ENCODE measurements around the gene UGT1A8.
"Not testable (repeated sequence)": the region's sequence is repeated elsewhere in the genome, so short reads cannot be mapped to it uniquely, and the experiment has no call there.

Gene UGT1A8

DNA sequence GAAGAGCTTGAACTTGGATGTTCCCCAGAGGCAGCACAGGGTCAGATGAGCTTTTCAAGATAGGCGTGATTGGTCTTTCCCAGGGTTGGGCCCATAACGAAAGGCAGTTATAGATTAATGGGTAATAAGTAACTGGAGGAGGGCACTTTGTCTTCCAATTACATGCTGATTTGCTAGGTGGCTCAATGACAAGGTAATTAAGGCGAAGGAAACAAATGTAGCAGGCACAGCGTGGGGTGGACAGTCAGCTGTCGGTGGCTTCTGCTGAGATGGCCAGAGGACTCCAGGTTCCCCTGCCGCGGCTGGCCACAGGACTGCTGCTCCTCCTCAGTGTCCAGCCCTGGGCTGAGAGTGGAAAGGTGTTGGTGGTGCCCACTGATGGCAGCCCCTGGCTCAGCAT lies 101.1 kb downstream of the UGT1A8 start, which contains the start of gene UGT1A4:
Gene UGT1A4 (plus strand): TSS at position 185 of the 400 bp plus-strand sequence. CDS start 85 bp downstream, at position 270.
- DNase-seq (ENCODE audit: low read depth), result no peak

DNA sequence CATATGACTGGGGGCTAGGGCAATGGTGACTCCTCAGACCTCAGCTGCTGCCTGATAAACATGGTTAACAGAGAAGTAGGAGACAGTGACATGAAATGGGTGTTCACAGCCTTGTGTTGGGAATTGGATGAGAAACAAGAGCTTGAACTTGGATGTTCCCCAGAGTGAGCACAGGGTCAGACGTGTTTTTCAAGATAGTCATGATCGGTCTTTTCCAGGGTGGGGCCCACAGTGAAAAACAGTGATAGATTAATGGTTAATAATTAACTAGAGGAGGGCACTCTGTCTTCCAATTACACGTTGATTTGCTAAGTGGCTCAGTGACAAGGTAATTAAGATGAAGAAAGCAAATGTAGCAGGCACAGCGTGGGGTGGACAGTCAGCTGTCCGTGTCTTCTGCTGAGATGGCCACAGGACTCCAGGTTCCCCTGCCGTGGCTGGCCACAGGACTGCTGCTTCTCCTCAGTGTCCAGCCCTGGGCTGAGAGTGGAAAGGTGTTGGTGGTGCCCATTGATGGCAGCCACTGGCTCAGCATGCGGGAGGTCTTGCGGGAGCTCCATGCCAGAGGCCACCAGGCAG lies 111.4 kb downstream of the UGT1A8 start, which contains the start of gene UGT1A3:
Gene UGT1A3 (plus strand): TSS at position 320 of the 579 bp plus-strand sequence. CDS start 85 bp downstream, at position 405.
- DNase-seq (ENCODE audit: low read depth), result no peak

DNA sequence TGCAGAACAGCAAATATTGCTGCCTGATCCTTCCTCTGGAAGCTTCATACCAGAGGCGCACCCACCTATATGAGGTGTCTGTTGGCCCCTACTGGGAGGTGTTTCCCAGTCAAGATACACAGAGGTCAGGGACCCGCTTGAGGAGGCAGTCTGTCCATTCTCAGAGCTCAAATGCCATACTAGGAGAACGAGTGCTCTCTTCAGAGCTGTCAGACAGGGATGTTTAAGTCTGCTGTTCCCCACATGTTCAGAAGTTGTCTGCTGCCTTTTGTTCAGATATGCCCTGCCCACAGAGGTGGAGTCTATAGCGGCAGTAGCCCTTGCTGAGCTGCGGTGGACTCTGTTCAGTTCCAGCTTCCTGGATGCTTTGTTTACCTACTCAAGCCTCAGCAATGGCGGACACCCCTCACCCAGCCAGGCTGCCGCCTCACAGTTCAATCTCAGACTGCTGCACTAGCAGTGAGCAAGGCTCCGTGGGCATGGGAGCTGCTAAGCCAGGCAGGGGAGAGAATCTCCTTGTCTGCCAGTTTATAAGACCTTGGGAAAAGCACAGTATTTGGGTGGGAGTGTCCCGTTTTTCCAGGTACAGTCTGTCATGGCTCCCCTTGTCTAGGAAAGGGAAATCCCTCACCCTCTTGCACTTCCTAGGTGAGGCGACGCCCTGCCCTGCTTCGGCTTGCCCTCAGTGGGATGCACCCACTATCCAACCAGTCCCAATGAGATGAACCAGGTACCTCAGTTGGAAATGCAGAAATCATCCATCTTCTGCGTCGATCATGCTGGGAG lies 119.6 kb downstream of the UGT1A8 start:
- DNase-seq (ENCODE audit: low read depth), result not testable (repeated sequence)

DNA sequence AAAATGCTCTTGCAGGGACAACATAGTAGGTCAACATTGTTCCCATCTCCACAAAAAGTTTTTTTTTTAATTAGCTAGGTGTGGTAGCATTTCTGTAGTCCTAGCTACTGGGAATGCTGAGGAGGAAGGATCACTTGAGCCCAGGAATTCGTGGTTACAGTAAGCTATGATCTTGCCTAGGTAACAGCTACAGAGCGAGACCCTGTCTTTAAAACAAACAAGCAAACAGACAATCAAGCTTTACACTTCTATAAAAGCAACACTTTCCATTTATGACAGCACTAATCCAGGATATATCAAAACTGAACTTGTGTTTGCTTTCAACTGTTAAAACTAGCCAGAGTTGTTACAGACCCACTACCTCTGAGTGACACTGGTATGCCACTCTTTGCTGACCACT lies 123.4 kb downstream of the UGT1A8 start:
- no peak for DNase-seq (ENCODE audit: low read depth)

DNA sequence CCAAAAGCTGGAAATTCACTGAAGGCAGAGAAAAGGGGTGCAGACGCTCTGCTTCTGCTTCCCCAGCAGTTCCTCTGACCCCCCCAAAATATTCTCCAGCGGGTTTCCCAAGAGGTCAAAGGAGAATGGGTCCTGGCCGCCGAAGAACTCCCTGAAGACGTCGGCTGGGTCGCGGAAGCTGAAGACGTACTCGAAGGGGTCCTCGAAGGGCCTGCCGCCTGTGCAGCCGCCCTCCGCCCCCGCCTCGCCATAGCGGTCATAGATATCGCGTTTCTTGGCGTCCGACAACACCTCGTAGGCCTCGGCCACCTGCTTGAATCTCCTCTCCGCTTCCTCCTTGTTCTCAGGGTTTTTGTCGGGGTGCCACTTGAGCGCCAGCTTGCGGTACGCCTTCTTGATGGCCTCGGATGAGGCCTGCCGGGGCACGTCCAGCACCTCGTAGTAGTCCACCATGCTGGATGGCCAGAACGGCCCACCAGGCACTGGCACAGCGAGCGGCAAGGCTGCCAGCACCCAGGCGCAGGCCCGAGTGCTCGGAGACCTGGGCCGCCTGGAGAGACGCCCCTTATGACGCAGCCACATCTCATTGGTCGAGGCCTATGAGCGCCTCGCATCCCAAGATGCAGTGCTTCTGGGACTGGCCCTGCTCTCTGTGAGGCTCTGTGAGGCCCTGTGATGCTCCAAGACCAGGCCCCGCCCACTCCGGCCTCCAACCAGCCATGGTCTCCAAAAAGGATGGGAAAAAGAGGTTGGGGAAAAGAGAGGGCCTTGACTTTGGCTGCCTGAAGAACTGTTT lies 126.2 kb downstream of the UGT1A8 start:
- no peak for DNase-seq (ENCODE audit: low read depth)

DNA sequence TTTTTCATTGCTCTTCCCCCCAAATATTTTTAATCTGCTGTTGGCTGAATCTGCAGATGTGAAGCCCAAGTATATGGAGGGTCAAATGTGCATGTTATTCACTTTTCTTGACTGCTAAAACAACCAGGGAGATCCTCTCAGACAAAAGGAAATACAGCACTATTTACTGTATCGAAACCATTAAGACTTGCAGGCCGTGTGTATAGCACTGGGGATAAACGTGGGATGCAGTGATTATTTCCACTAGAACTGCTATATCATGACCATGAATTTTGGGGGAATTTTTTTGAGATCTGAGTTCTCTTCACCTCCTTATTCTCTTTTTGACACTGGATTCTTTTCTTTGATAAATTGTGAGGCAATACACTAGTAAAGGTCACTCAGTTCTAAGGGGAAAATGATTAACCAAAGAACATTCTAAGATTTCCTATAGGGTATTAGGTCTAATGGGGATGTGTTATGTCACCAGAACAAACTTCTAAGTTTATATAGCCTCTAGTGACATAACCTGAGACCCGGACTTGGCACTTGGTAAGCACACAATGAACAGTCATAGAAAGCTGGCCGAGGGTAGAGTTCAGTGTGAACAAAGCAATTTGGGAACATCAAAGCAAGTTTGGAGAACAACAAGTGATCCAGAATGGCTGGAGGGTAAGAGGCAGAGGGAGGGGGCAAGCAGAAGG lies 127.8 kb downstream of the UGT1A8 start:
- no peak for DNase-seq (ENCODE audit: low read depth)

DNA sequence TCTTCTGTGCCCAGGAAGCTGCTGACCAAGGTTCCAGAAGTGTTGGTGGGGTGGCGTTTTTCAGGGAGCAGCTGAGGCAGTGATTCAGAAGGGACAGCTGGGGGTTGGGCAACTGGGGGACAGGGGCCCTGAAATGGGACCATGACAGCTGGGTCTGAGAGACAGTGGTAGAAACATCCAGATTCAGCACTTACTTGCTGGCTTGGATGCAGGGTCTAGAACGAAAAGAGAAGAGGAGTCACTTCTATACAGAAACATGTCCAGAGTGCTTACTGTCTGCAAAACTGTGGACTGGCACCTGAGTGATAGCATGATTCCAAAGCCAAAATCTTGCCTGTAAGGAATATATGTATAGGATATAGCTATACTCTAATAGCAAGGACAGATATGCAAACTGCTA lies 128.4 kb downstream of the UGT1A8 start:
- DNase-seq (ENCODE audit: low read depth), result not testable (repeated sequence)

DNA sequence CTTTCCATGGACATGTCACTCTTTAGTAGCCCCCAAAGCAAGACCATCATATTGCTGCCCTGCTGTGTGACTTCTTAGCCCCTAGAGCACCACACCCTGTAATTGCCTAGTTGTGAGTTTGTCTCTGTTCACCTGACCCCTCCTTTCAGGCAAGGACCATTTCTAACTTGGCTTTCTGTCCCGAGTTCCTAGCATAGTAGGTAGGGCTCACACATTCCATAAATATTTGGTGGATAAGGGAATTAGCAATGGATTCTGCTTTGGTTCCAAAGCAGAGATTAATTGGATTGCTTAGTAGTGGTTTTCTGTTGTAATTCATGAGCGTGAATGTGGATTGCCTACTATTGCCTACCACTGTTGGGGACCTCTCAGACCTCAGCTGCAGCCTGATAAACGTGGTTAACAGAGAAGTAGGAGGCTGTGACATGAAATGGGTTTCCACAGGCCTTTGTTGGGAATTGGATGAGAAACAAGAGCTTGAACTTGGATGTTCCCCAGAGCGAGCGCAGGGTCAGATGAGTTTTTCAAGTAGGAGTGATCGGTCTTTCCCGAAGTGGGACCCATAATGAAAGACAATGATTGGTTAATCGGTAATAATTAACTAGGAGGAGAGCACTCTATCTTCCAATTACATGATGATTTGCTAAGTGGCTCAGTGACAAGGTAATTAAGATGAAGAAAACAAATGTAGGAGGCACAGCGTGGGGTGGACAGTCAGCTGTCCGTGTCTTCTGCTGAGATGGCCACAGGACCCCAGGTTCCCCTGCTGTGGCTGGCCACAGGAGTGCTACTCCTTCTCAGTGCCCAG lies 129.2 kb downstream of the UGT1A8 start:
- DNase-seq (ENCODE audit: low read depth), result no peak

DNA sequence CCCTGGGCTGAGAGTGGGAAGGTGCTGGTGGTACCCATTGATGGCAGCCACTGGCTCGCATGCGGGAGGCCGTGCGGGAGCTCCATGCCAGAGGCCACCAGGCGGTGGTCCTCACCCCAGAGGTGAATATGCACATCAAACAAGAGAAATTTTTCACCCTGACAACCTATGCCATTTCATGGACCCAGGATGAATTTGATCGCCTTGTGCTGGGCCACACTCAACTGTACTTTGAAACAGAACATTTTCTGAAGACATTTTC lies 129.8 kb downstream of the UGT1A8 start:
- no peak for DNase-seq (ENCODE audit: low read depth)

DNA sequence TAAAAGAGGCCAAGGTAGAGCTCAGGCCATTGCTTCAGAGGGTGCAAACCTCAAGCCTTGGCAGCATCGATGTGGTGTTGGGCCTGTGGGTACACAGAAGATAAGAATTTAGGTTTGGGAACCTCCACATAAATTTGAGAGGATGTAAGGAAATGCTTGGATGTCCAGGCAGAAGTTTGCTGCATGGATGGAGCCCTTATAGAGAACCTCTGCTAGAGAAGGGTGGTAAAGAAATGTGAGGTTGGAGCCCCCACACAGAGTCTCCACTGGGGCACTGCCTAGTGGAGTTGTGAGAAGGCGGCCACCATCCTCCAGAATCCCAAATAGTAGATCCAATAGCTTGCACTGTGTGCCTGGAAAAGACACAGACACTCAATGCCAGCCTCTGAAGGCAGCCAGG lies 133.3 kb downstream of the UGT1A8 start:
- not testable (repeated sequence) for DNase-seq (ENCODE audit: low read depth)

DNA sequence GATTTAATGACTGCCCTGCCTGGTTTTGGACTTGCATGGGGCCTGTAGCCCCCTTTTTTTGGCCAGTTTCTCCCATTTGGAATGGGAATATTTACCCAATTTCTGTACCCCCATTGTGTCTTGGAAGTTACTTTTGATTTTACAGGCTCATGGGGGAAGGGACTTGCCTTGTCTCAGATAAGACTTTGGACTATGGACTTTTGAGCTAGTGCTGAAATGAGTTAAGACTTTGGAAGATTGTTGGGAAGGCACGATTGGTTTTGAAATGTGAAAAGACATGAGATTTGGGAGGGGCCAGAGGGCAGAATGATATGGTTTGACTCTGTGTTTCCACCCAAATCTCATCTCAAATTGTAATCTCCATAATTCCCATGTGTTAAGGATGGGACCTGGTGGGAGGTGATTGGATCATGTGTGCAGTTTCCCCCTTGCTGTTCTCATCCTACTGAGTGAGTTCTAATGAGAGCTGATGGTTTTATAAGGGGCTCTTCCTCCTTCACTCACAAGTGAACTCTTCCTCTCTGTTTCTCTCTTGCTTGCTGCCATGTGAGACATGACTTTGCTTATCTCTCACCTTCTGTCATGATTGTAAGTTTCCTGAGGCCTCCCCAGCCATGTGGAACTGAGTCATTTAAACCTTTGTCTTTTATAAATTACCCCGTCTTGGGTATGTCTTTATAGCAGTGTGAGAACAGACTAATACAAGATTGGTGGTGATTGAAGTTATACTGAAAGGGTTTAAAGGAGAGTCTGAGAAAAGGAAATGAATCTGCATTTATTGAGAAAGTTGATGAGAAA lies 134.0 kb downstream of the UGT1A8 start:
- not testable (repeated sequence) for DNase-seq (ENCODE audit: low read depth)

DNA sequence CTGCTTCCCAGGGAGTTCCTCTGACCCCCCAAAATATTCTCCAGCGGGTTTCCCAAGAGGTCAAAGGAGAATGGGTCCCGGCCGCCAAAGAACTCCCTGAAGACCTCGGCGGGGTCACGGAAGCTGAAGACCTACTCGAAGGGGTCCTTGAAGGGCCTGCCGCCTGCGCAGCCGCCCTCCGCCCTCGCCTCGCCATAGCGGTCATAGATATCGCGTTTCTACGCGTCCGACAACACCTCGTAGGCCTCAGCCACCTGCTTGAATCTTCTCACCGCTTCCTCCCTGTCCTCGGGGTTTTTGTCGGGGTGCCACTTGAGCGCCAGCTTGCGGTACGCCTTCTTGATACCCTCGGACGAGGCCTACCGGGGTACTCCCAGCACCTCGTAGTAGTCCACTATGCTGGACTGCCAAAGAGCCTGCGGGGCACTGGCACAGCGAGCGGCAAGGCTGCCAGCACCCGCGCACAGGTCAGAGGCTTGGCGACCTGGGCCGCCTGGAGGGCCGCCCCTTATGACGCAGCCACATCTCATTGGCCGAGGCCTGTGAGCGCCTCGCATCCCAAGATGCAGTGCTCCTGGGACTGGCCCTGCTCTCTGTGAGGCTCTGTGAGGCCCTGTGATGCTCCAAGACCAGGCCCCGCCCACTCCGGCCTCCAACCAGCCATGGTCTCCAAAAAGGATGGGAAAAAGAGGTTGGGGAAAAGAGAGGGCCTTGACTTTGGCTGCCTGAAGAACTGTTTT lies 137.6 kb downstream of the UGT1A8 start:
- no peak for DNase-seq (ENCODE audit: low read depth)

DNA sequence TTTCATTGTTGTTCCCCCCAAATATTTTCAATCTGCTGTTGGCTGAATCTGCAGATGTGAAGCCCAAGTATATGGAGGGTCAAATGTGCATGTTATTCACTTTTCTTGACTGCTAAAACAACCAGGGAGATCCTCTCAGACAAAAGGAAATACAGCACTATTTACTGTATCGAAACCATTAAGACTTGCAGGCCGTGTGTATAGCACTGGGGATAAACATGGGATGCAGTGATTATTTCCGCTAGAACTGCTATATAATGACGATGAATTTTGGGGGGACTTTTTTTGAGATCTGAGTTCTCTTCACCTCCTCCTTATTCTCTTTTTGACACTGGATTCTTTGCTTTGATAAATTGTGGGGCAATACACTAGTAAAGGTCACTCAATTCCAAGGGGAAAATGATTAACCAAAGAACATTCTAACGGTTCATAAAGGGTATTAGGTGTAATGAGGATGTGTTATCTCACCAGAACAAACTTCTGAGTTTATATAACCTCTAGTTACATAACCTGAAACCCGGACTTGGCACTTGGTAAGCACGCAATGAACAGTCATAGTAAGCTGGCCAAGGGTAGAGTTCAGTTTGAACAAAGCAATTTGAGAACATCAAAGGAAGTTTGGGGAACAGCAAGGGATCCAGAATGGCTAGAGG lies 139.1 kb downstream of the UGT1A8 start:
- no peak for DNase-seq (ENCODE audit: low read depth)

DNA sequence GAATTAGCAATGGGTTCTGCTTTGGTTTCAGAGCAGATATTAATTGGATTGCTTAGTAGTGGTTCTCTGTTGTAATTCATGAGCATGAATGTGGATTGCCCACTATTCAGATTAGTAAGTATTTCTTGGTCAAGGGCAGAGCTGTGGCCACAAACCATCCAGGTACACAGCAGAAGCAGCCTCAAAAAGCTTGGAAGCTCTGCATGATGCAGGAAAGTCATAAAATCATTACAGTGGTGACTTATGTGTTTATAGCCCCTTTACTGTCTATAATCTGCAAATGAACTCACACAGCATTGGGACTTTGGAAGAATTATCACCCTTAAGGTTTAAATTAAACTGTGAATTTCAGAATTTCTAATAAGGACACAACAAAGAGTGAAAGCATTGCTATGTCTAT lies 140.7 kb downstream of the UGT1A8 start:
- DNase-seq (ENCODE audit: low read depth), result no peak

DNA sequence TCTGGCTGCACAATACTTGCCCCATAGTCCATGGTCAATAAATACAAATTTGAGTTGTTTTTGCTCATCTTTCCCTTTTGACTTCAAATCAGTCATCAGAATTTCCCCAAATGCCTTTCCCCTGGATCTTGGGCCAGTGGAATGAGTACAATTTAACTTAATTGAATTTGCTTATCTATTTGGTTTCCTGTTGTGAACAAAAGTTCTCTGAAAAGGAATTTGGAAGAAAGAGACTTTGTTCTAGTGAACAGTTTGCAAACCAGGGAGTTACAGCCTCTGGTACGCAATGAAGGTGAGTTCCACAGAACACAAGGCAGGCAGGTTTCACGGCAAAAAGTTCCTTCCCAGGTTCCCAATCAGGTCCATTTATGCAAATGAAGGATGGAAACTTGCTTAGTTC lies 141.4 kb downstream of the UGT1A8 start:
- no peak for DNase-seq (ENCODE audit: low read depth)

DNA sequence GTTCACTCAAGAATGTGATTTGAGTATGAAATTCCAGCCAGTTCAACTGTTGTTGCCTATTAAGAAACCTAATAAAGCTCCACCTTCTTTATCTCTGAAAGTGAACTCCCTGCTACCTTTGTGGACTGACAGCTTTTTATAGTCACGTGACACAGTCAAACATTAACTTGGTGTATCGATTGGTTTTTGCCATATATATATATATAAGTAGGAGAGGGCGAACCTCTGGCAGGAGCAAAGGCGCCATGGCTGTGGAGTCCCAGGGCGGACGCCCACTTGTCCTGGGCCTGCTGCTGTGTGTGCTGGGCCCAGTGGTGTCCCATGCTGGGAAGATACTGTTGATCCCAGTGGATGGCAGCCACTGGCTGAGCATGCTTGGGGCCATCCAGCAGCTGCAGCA lies 142.6 kb downstream of the UGT1A8 start, which contains the start of gene UGT1A1:
Gene UGT1A1 (plus strand): TSS at position 228 of the 400 bp plus-strand sequence. CDS start 18 bp downstream, at position 246.
- no peak for DNase-seq (ENCODE audit: low read depth)

DNA sequence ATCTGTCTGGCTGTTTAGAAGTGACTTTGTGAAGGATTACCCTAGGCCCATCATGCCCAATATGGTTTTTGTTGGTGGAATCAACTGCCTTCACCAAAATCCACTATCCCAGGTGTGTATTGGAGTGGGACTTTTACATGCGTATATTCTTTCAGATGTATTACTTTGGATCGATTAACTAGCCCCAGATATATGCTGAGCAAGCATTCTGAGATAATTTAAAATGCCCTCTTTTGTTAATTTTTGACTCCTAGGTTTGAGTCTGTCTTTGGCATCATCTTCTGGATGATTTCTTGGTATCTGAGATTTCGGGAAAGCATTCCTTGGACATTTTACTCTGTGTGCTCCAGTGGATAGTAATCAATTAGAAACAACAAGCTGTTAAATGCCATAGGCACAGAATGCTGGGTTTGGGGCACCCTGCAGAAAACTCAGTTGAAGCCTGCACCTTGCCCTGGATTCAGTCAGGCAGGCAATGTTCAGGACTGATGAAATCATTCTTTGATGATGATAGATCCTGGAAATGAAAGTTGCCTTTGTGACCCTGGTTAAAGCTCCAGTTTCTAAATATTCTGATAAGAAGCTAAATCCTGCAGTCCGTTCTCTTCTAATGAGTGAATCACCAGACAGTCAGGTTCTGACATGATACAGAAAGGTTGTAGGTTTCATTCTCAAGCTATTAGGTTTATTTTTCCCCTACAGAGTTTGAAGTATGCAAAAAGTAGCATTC lies 143.8 kb downstream of the UGT1A8 start:
- no peak for DNase-seq (ENCODE audit: low read depth)

DNA sequence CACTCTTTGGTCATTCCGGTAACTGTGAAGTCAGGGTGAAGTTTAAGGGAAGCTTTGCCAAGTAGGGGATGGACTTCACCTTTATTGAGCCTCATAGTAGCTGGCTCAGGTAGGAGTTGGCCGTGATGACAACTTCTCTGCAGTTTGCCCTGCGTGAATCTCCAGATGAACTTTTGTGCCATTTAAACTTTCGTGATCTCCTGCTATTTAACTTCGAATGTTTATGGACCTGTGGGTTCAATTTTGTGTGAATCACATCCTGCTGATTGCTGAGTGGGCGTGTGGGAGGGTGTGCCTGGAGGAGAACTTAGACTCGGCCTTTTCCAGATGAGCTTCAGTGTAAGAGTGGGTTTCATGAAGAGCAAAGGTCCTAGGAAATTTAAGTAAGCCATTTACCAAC lies 146.8 kb downstream of the UGT1A8 start:
- DNase-seq (ENCODE audit: low read depth), result no peak

DNA sequence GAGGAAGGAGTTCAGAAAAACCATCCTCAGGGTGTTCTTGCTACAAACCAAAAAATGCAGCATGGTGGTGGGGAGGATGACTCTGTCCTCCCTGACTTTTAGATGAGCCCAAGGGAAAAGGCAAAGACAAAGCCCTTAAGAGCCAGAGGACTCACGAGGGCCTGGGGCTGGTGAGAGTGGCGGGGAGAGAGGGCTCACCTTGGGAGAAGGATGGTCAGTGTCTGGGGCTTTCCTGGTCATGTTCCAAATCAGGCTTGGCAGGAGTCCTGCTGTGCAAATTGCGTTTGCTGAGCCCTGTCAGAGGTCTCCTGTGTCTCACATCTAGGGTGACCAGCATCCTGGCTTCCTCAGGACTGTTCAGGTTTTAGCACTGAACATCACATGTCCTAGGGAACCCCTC lies 147.3 kb downstream of the UGT1A8 start:
- DNase-seq (ENCODE audit: low read depth), result no peak
